NT2/D1 (cell line): Measurements from ENCODE around the gene PHC3.

Source experiments
- YY1 ChIP-seq: IDR thresholded peaks from 2 replicates; pipeline ENCODE4 v1.6.1; 2011; ENCODE audit not compliant: insufficient read length, insufficient read depth
- ZNF274 ChIP-seq: IDR thresholded peaks from 2 replicates; pipeline ENCODE4 v1.6.1; 2011; ENCODE audit warnings: mild to moderate bottlenecking, low read depth, low read length

DNA sequence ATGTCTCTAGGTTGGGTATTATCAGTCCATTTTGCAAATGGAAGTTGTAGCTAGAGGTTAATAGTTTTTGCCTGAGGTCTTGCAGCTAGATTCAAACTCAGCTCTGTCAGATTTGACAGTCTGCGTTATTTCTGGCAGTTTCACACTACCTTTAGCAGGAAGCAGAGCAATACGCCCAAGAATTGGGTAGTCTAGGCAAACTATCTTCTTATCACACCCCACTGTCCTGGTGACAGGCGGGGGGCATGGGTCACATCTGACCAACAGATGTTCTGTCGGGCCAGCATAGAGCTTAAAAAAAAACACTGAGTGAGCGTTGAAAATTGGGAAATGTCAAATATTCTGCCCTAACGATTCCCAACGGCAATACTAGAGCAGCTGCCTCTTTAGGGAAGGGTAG, 138.0 kb downstream of the PHC3 start:
- TF ChIP-seq ZNF274, result no peak
- no peak for TF ChIP-seq YY1
